Progenitor cell of endocrine pancreas (in vitro differentiated cells): ENCODE measurements around the gene RFX2. TPM values are rescaled to one million over a fixed set of nuclear protein-coding genes. Genes with fewer than 3 reads are reported as not detected.
"Not testable (repeated sequence)": the region's sequence is repeated elsewhere in the genome, so short reads cannot be mapped to it uniquely, and the experiment has no call there.

Source experiments
- DNase-seq: peaks from one replicate; pipeline ENCODE4 v3.0.0; 2021; ENCODE audit warnings: low spot score; ENCODE audit not compliant: unreplicated experiment
- H3K27ac Mint-ChIP-seq: 2 replicates; pipeline ENCODE4 v1.8.0; 2021; ENCODE audit warnings: mild to moderate bottlenecking, moderate library complexity, mixed read lengths
- H3K27me3 Mint-ChIP-seq: 2 replicates; pipeline ENCODE4 v1.8.0; 2021; ENCODE audit warnings: mixed read lengths
- H3K36me3 Mint-ChIP-seq: 2 replicates; pipeline ENCODE4 v1.8.0; 2022; ENCODE audit warnings: mixed read lengths; ENCODE audit not compliant: insufficient read depth
- H3K4me1 Mint-ChIP-seq: 2 replicates; pipeline ENCODE4 v1.8.0; 2021; ENCODE audit warnings: low read depth, mixed read lengths
- H3K4me3 Mint-ChIP-seq: 2 replicates; pipeline ENCODE4 v1.8.0; 2021; ENCODE audit warnings: low read depth, mild to moderate bottlenecking, moderate library complexity, mixed read lengths
- H3K9me3 Mint-ChIP-seq: 2 replicates; pipeline ENCODE4 v1.8.0; 2021; ENCODE audit warnings: low read depth, mixed read lengths
- total RNA-seq: library from RNA; stranded (reverse); gene quantifications from 2 replicates; pipeline ENCODE4 v1.2.1, GENCODE V29; 2021
- TF ChIP-seq, protein P1 (sequence below): fragments of 200-600 bp; sonication (generic); IDR thresholded peaks from one replicate; pipeline ENCODE4 v1.5.0; 2021; ENCODE audit warnings: antibody characterized with exemption, mild to moderate bottlenecking; ENCODE audit not compliant: unreplicated experiment

RFX2 gene
- total RNA-seq, 1 donor from 2014 or later = 24.2 TPM

DNA sequence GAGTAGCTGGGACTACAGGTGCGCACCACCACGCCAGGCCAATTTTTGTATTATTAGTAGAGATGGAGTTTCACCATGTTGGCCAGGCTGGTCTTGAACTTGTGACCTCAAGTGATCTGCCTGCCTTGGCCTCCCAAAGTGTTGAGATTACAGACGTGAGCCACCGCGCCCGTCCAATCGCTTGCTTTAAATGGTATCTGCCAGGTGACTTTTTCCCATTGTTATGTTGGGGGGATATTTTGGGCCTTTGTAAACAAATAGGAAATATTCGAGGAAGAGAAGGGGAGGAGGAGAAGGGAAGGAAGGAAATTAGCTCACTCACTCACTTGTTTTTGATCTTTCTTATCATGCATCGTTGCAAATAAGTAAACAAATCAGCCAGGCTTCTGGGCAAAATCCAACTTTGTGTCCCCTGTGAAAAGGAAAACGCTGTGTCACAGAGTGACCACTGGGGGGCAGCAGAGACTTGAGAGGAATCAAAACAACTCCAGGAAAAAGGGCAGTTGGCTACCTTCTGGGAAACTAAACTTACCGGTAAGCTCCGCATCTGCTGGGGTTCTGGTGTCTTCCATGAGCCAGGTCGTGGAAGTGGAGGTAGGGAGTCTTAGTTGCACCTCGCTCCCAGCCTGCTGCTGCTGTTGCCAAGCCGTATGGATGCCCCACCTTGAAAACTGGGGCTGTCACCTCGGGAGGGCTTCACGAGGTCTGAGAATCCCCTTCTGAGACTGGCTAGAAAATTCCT is 123.1 kb downstream of the RFX2 start:
- Mint-ChIP-seq H3K36me3 (peaks cover 1% of the 10 kb centered on the region), H3K27ac (peak overlapping the region; percentile 57), H3K4me1 (peaks cover 20% of the 10 kb centered on the region), H3K4me3 (no peak overlapping the region), H3K27me3 (no peaks in the 10 kb centered on the region), H3K9me3 (no peaks in the 10 kb centered on the region)
- peak; percentile 77 for DNase-seq
- TF ChIP-seq, protein P1, sequence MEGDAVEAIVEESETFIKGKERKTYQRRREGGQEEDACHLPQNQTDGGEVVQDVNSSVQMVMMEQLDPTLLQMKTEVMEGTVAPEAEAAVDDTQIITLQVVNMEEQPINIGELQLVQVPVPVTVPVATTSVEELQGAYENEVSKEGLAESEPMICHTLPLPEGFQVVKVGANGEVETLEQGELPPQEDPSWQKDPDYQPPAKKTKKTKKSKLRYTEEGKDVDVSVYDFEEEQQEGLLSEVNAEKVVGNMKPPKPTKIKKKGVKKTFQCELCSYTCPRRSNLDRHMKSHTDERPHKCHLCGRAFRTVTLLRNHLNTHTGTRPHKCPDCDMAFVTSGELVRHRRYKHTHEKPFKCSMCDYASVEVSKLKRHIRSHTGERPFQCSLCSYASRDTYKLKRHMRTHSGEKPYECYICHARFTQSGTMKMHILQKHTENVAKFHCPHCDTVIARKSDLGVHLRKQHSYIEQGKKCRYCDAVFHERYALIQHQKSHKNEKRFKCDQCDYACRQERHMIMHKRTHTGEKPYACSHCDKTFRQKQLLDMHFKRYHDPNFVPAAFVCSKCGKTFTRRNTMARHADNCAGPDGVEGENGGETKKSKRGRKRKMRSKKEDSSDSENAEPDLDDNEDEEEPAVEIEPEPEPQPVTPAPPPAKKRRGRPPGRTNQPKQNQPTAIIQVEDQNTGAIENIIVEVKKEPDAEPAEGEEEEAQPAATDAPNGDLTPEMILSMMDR = peak; percentile 93

DNA sequence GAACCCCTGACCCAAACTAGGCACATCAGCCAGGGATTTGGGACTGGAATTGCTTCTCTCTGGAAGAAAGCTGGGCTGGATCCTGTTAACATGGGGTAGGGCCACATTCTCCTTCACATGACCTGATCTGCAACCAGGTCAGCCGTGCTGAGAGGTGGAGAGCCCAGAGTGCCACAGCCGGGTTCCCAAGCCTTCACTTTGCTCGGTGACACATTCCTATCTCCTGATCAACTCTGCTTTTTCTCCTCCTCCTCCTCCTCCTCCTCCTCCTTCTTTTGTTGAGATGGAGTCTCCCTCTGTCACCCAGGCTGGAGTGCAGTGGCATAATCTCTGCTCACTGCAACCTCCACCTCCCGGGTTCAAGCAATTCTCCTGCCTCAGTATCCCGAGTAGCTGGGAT is 124.5 kb downstream of the RFX2 start:
- not testable (repeated sequence) for H3K27ac Mint-ChIP-seq

DNA sequence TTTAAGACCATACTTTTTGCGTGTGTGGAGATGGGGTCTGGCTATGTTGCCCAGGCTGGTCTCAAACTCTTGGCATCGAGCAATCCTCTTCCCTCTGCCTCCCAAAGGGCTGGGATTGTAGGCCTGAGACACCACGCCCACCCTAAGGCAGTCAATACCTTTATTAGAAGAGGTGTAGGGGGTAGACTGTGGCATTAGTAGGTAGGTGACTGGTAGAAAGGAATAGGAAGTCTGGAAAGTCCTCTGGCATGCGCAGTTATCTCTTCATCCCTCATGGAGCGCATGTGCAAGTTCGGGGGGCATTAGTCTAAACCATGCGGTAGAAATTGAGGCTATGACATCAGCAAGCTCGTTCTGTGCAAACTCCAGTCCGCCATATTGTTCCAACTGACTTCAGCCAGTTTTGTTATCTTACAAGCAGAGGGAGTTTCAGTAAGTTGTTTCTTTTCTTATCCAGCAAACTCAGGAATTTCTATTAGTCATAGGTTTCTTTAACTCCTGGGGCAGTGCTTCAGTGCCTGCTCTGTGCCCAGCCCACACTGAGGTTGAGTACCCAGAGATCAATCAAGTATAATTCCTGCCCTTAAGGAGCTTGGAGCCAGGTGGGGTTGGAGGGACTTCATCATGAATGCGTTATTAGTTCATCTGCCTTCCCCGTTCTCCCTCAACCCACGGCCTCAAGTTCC is 125.1 kb downstream of the RFX2 start:
- peak overlapping the region; percentile 86 for H3K27ac Mint-ChIP-seq
- DNase-seq = no peak
- peaks cover 21% of the 10 kb centered on the region for H3K4me1 Mint-ChIP-seq
- TF ChIP-seq, protein P1 = no peak
- no peaks in the 10 kb centered on the region for H3K9me3 Mint-ChIP-seq
- peaks cover 1% of the 10 kb centered on the region for H3K36me3 Mint-ChIP-seq
- no peaks in the 10 kb centered on the region for H3K27me3 Mint-ChIP-seq
- no peak overlapping the region for H3K4me3 Mint-ChIP-seq

More for the DNA sequence above, 124.5 kb downstream of the RFX2 start:
- peaks cover 20% of the 10 kb centered on the region for H3K4me1 Mint-ChIP-seq
- not testable (repeated sequence) for DNase-seq, H3K4me3 Mint-ChIP-seq, H3K9me3 Mint-ChIP-seq, H3K27me3 Mint-ChIP-seq, H3K36me3 Mint-ChIP-seq

DNA sequence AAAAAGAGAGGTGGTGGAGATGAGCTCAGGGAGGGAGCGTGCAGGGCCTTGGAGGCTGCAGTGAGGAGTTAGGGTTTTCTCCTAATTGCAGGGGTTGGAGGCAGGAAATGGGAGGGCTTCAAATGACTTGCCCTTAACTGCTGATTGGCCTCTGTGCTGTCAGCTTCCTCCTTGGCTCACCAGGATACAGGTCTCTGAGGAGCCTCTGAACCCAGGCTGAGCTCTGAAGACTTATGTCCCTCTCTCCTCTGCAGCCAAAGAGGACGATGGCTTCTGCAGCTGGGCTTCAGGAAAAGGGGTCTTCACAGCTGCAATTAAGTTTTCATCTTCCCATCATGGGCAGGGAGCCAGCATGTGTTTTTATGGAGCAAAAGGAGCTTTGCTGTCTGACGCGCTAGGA is 125.7 kb downstream of the RFX2 start:
- TF ChIP-seq, protein P1 = no peak
- Mint-ChIP-seq H3K4me3 (no peak overlapping the region), H3K4me1 (peaks cover 20% of the 10 kb centered on the region), H3K27me3 (no peaks in the 10 kb centered on the region), H3K27ac (peak overlapping the region; percentile 73), H3K9me3 (no peaks in the 10 kb centered on the region), H3K36me3 (no peaks in the 10 kb centered on the region)
- no peak for DNase-seq

DNA sequence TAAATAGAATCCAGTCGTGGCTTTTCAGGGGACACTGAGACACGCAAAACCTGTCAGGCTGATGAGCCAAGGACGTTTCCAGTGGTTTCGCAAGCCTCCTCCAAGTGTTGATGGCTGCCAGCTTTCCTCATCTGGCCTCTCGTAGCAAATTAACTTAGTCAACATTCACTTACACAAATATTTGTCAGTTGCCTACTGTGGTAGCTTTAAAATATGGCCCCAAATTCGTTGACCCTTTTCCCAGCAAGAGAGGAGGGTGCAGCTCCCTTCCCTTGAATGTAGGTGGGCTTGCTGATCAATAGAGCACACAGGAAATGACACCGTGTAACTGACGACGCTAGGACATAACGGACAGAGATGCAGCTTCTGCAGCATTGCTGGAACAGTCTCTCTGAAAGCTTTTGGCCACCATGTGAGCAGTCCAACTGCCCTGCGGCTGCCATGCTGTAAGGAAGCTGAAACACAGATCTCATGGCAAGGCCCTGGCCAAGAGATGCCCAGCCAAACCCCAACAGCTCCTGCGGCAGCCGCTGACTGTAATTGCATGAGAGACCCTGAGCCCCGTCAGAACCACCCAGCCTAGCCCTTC is 126.8 kb downstream of the RFX2 start:
- TF ChIP-seq, protein P1 = no peak
- H3K27me3 Mint-ChIP-seq = no peaks in the 10 kb centered on the region
- H3K4me3 Mint-ChIP-seq = no peak overlapping the region
- H3K9me3 Mint-ChIP-seq = no peaks in the 10 kb centered on the region
- no peaks in the 10 kb centered on the region for H3K36me3 Mint-ChIP-seq
- no peak for DNase-seq
- H3K27ac Mint-ChIP-seq = peak overlapping the region; percentile 49
- peaks cover 17% of the 10 kb centered on the region for H3K4me1 Mint-ChIP-seq
